ENCODE results near the gene RPL26.

RPL26 gene

DNA sequence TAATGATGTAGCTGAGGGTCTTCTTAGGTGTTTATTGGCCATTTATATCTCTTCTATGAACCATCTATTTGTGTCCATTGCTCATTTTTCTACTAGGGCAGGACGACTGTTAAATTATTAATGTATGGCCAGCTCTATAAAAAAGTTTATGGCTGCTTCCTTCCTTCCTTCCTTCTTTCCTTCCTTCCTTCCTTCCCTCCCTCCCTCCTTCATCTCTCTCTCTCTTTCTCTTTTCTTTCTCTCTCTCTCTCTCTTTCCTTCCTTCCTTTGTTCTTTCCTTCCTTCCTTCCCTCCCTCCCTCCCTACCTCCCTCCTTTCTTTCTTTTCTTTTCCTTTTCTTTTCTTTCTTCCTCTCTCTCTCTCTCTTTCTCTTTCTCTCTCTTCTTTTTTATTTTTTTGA lies 35.5 kb upstream of the RPL26 start:
- Histone ChIP-seq H3K27me3 (ENCODE audit: insufficient read depth, insufficient read length) (no peaks in the 10 kb centered on the region), H3K4me1 (ENCODE audit: insufficient read depth, insufficient read length) (no peaks in the 10 kb centered on the region), H3K4me3 (ENCODE audit: insufficient read length, low read depth) (no peak overlapping the region), H3K36me3 (ENCODE audit: insufficient read depth, insufficient read length, low read length) (no peaks in the 10 kb centered on the region), H3K9ac (ENCODE audit: insufficient read length, low read depth) (no peak overlapping the region), H3K9me3 (ENCODE audit: insufficient read depth, low read length) (no peaks in the 10 kb centered on the region)
- no peak for TF ChIP-seq SUZ12 (IDR thresholded peaks at IDR 0.05; ENCODE audit: extremely low read depth, insufficient read depth, insufficient read length)
- TF ChIP-seq ZNF274 (IDR thresholded peaks at IDR 0.05; ENCODE audit: low read depth, low read length), result no peak
- no peak for TF ChIP-seq YY1 (IDR thresholded peaks at IDR 0.05; ENCODE audit: insufficient read depth, insufficient read length)
- no peak for DNase-seq (ENCODE audit: low read depth, low spot score)

DNA sequence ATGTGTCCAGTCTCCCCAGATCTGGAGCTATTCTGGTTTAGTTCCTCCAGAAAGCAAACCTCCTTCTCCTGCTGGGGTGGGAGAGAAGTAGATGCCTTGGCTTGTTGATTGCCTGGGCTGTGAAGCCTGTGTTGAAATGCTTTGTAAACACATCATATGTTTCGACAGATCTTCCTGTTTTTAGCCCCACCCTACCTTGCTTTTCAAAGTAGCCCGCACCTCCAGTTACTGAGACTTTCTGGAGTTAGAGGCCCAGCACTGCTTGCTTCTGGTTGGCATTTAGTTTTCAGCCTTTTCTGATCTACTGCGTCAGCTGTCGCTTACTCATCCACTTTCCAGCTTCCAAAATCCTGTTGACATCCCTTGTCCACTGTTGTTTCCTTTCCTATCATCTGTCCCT lies 34.8 kb upstream of the RPL26 start:
- TF ChIP-seq ZNF274 (IDR thresholded peaks at IDR 0.05; ENCODE audit: low read depth, low read length) (no peak), SUZ12 (IDR thresholded peaks at IDR 0.05; ENCODE audit: extremely low read depth, insufficient read depth, insufficient read length) (no peak), YY1 (IDR thresholded peaks at IDR 0.05; ENCODE audit: insufficient read depth, insufficient read length) (no peak)
- H3K9ac ChIP-seq (ENCODE audit: insufficient read length, low read depth), result no peak overlapping the region
- no peak overlapping the region for H3K4me3 ChIP-seq (ENCODE audit: insufficient read length, low read depth)
- H3K27me3 ChIP-seq (ENCODE audit: insufficient read depth, insufficient read length), result no peaks in the 10 kb centered on the region
- no peaks in the 10 kb centered on the region for H3K9me3 ChIP-seq (ENCODE audit: insufficient read depth, low read length)
- no peak for DNase-seq (ENCODE audit: low read depth, low spot score)
- no peaks in the 10 kb centered on the region for H3K4me1 ChIP-seq (ENCODE audit: insufficient read depth, insufficient read length)
- H3K36me3 ChIP-seq (ENCODE audit: insufficient read depth, insufficient read length, low read length), result no peaks in the 10 kb centered on the region

DNA sequence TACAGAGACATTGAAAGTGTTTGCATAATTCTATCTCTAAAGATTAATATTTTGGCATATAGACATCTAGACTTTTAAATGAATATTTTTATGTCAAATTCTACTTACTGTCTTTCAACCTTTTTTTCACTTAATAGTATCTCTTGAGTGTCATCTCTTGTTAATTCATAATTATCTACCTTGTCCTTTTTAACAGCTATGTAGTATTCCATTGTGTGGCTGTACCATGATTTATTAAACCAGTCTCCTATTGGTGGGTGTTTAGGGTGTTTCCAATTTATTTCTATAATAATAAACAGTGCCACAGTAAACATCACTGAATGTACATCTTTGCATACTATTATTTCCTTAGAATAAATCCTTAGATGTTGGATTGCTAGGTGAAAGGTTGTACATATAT lies 30.9 kb upstream of the RPL26 start:
- no peaks in the 10 kb centered on the region for H3K9me3 ChIP-seq (ENCODE audit: insufficient read depth, low read length)
- no peaks in the 10 kb centered on the region for H3K36me3 ChIP-seq (ENCODE audit: insufficient read depth, insufficient read length, low read length)
- no peak overlapping the region for H3K9ac ChIP-seq (ENCODE audit: insufficient read length, low read depth)
- TF ChIP-seq YY1 (IDR thresholded peaks at IDR 0.05; ENCODE audit: insufficient read depth, insufficient read length), result no peak
- no peak for TF ChIP-seq ZNF274 (IDR thresholded peaks at IDR 0.05; ENCODE audit: low read depth, low read length)
- TF ChIP-seq SUZ12 (IDR thresholded peaks at IDR 0.05; ENCODE audit: extremely low read depth, insufficient read depth, insufficient read length), result no peak
- no peak for DNase-seq (ENCODE audit: low read depth, low spot score)
- no peak overlapping the region for H3K4me3 ChIP-seq (ENCODE audit: insufficient read length, low read depth)
- H3K27me3 ChIP-seq (ENCODE audit: insufficient read depth, insufficient read length), result no peaks in the 10 kb centered on the region
- no peaks in the 10 kb centered on the region for H3K4me1 ChIP-seq (ENCODE audit: insufficient read depth, insufficient read length)

DNA sequence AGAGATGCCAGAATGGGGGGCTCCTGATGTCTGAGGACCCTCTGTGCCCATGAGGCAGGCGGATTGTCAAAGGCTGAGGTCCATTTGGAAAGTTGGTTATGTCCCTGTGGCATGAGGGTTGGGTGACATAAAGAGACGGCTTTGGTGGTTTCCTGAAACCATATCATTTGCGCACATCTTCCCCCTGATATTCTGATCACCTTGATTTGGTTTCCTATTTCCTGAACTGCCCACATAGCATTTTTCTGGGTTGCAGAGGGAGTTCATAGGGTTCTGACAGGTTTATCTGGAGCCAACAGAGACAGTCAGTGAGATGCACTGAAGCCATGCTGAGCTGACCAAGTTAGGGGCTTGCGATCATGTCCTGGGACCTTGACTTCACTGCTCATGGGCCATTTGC lies 30.3 kb upstream of the RPL26 start:
- Histone ChIP-seq H3K9ac (ENCODE audit: insufficient read length, low read depth) (no peak overlapping the region), H3K4me3 (ENCODE audit: insufficient read length, low read depth) (no peak overlapping the region), H3K27me3 (ENCODE audit: insufficient read depth, insufficient read length) (no peaks in the 10 kb centered on the region), H3K4me1 (ENCODE audit: insufficient read depth, insufficient read length) (peaks cover 3% of the 10 kb centered on the region), H3K36me3 (ENCODE audit: insufficient read depth, insufficient read length, low read length) (no peaks in the 10 kb centered on the region), H3K9me3 (ENCODE audit: insufficient read depth, low read length) (no peaks in the 10 kb centered on the region)
- DNase-seq (ENCODE audit: low read depth, low spot score), result no peak
- no peak for TF ChIP-seq SUZ12 (IDR thresholded peaks at IDR 0.05; ENCODE audit: extremely low read depth, insufficient read depth, insufficient read length)

DNA sequence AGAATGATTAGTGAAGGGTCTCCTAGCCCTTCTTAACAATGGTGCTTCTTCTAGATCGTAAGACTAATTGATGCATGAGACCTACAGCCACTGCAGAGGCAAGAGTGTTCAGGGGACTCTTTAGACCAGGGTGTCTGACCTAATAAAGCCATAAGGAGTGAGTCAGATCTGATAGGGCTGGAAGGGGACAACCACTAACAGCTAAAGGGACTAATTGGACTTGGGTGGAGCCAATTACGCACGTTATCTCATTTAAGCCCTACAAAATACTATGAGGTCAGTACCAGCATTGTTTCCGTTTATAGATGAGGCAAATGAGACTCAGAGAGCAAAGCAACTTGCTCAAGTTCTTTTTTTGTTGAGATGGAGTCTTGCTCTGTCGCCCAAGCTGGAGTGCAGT lies 29.1 kb upstream of the RPL26 start:
- no peak overlapping the region for H3K4me3 ChIP-seq (ENCODE audit: insufficient read length, low read depth)
- H3K4me1 ChIP-seq (ENCODE audit: insufficient read depth, insufficient read length), result peaks cover 4% of the 10 kb centered on the region
- no peak for DNase-seq (ENCODE audit: low read depth, low spot score)
- no peaks in the 10 kb centered on the region for H3K27me3 ChIP-seq (ENCODE audit: insufficient read depth, insufficient read length)
- H3K9ac ChIP-seq (ENCODE audit: insufficient read length, low read depth), result no peak overlapping the region
- TF ChIP-seq ZNF274 (IDR thresholded peaks at IDR 0.05; ENCODE audit: low read depth, low read length), result no peak
- no peak for TF ChIP-seq YY1 (IDR thresholded peaks at IDR 0.05; ENCODE audit: insufficient read depth, insufficient read length)
- no peak for TF ChIP-seq SUZ12 (IDR thresholded peaks at IDR 0.05; ENCODE audit: extremely low read depth, insufficient read depth, insufficient read length)
- H3K9me3 ChIP-seq (ENCODE audit: insufficient read depth, low read length), result no peaks in the 10 kb centered on the region
- no peaks in the 10 kb centered on the region for H3K36me3 ChIP-seq (ENCODE audit: insufficient read depth, insufficient read length, low read length)

DNA sequence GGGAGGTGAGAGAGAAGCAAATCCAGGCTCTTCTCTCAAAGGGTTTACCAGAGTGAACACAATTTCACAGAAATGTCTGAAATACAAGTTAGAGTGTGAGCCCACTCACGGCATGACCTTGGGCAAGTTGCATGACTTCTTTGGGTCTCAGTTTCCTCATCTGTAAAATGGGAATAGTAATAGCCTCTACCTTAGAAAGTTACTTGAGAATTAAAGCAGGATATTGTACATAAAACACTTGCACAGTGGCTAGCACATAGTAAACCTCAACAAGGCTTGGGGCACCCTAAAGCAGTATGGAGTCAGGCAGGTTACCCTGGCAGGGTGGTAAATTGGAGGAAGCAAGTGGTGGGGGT lies 27.9 kb upstream of the RPL26 start:
- Histone ChIP-seq H3K4me3 (ENCODE audit: insufficient read length, low read depth) (no peak overlapping the region), H3K9me3 (ENCODE audit: insufficient read depth, low read length) (no peaks in the 10 kb centered on the region)

DNA sequence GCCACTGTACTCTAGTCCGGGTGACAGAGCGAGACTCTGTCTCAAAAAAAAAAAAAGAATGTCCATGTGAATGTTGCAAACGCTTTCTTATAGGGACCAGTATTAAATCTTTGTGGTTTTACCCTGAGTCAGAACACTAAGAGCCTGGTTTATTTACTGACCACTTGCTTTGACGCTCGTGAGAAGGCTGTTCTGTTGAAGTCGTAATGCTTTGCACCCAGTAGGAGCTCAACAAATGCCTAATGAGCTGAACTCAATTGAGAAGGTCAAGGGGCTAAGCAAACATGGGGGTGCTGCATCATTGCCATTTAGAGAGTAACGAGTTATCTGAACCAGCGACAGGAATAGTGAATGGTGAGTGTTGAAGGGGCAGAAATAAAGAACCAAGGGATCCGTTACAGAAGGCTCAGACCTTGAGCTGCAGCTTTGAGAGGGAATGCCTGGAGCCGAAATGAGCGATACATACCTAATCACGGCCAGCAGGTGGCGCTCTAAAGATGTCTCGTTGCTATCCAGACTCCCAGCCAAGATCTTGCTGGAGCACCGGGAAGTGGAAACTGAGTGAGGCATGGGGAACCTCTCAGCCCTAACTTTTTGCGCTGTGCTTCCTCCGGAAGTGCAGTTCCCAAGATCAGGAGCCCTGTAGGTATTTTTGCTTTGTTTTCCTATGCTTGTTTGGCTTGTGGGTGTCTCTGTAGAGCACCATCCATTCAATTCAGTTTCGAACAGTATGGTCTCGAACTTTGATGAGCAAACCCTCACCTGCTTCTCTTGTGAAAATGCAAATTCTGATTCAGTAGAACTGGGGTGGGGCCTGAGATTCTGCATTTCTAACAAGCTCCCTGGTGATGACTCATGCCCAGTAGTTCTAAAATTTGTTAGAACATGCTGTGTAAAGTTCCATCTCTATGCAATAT lies 27.2 kb upstream of the RPL26 start:
- peak; percentile 72 for DNase-seq (ENCODE audit: low read depth, low spot score)
- Histone ChIP-seq H3K27me3 (ENCODE audit: insufficient read depth, insufficient read length) (no peaks in the 10 kb centered on the region), H3K36me3 (ENCODE audit: insufficient read depth, insufficient read length, low read length) (no peaks in the 10 kb centered on the region), H3K4me3 (ENCODE audit: insufficient read length, low read depth) (no peak overlapping the region), H3K4me1 (ENCODE audit: insufficient read depth, insufficient read length) (peaks cover 9% of the 10 kb centered on the region), H3K9me3 (ENCODE audit: insufficient read depth, low read length) (no peaks in the 10 kb centered on the region), H3K9ac (ENCODE audit: insufficient read length, low read depth) (no peak overlapping the region)
- no peak for TF ChIP-seq ZNF274 (IDR thresholded peaks at IDR 0.05; ENCODE audit: low read depth, low read length)
- TF ChIP-seq YY1 (IDR thresholded peaks at IDR 0.05; ENCODE audit: insufficient read depth, insufficient read length), result no peak
- TF ChIP-seq SUZ12 (IDR thresholded peaks at IDR 0.05; ENCODE audit: extremely low read depth, insufficient read depth, insufficient read length), result no peak

More for the DNA sequence above, 27.9 kb upstream of the RPL26 start:
- no peak for DNase-seq (ENCODE audit: low read depth, low spot score)
- no peak overlapping the region for H3K9ac ChIP-seq (ENCODE audit: insufficient read length, low read depth)
- H3K4me1 ChIP-seq (ENCODE audit: insufficient read depth, insufficient read length), result peaks cover 4% of the 10 kb centered on the region
- no peaks in the 10 kb centered on the region for H3K27me3 ChIP-seq (ENCODE audit: insufficient read depth, insufficient read length)
- H3K36me3 ChIP-seq (ENCODE audit: insufficient read depth, insufficient read length, low read length), result no peaks in the 10 kb centered on the region
- no peak for TF ChIP-seq SUZ12 (IDR thresholded peaks at IDR 0.05; ENCODE audit: extremely low read depth, insufficient read depth, insufficient read length)
- no peak for TF ChIP-seq ZNF274 (IDR thresholded peaks at IDR 0.05; ENCODE audit: low read depth, low read length)
- no peak for TF ChIP-seq YY1 (IDR thresholded peaks at IDR 0.05; ENCODE audit: insufficient read depth, insufficient read length)
